GM19239 (cell line): Measurements from ENCODE around the gene TKT.
"Not testable (repeated sequence)": the region's sequence is repeated elsewhere in the genome, so short reads cannot be mapped to it uniquely, and the experiment has no call there.

Source experiments
- DNase-seq: peaks from one replicate; pipeline ENCODE4 v3.0.0; 2011; ENCODE audit warnings: low spot score; ENCODE audit not compliant: insufficient read length
- FAIRE-seq: peaks from 2 replicates; lab custom pipeline; 2011; peaks lifted over from hg19 to GRCh38; lab: Jason Lieb, UNC

Gene TKT

GRCh38 chr3:53260286-53260785 lies 4.5 kb upstream of the TKT start:
- no peak for DNase-seq
- no peak for FAIRE-seq

DNA sequence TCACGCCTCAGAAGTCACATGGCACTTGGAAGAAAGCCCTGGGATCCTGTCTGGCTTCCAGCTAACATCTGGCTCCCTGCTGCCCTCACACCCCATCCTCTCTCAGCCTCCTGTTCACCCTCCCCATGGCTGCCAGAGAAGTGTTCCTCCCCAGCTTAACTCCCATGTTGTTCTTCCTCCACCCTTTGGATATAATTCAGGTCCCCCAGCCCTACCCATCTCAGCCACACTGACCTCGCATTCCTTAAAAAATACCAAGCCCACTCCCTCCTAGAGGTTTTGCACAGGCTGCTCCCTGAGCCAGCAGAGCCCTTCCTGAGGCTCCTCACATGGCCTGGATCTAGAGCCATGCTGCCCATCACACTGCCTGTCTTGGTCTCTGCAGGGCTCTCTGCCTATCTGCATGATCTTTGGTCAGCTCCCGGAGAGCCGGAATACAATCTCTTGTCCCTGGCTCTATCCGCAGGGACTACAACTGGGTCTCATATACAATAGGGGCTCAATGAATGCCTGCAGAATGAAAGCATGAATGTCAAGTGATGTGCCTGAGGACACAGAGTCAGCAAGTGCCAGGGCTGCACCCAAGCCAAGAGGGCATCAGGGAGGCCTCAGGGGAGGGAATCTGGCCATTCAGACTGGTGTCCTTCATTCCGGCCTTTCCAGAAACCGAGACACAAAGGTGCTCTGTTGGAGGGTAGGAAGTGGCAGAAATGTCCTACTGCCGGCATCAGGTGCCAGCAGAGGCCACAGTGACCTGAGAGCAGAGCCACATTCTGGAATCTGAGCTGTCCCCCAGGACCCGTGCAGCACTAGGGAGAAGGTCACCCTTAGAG lies 3.8 kb upstream of the TKT start:
- no peak for DNase-seq

GRCh38 chr3:53258600-53259426 lies 3.0 kb upstream of the TKT start:
- DNase-seq (no peak), FAIRE-seq (no peak)

More for the DNA sequence above, 3.8 kb upstream of the TKT start:
- no peak for FAIRE-seq

- FAIRE-seq (no peak), DNase-seq (no peak)
These were observed 1.6 kb upstream of the TKT start for GRCh38 chr3:53257465-53257864.

- DNase-seq (no peak), FAIRE-seq (no peak)
These were observed 858 bp upstream of the TKT start for GRCh38 chr3:53256704-53257055.

GRCh38 chr3:53255423-53255774 lies 423 bp downstream of the TKT start:
- DNase-seq (no peak), FAIRE-seq (no peak)

DNA sequence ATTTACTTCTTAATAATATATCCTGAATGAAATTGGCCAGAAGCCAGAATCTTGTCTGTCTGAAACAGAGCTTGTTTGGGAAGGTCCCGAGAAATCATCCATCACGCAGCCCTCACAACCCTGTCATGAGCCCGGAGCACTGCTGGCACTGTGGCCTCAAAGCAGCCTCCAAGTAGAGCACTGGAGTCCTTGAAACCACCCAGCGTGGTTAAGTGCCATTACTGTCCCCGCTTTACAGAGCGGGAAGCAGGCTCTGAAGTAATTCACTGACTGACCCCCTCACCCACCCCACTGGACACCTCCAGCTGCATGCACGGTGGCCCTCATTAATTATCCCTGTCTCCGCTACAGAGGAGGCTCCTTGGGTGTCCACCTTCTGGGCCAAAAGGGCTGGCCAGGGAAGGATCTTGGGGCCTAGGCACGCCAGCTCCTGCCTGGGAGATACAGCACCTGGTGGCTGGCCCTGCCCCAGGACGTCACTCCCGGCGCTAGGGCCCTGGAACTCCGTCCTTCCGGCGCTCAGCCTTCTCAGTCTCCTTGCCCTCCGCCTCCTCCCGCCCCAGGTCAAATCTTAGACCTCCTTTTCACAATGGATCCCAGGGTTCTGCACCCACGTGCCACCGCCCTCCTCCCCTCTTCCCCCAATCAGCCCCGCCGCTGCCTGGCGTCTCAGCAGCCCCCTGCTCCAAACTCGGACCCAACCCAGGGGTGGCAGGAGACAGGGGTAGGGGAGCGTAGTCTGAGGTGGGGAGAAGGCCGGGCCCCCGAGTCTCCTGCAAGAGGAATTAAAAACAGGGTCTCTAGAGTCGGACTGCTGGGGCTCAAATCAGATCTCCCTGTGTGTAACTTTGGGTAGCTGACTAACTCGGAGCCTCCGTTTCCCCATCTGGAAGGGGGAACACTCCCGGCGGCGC lies 1.1 kb downstream of the TKT start:
- FAIRE-seq (peak; percentile 87), DNase-seq (peak; percentile 72)

GRCh38 chr3:53253707-53254508 lies 1.9 kb downstream of the TKT start:
- DNase-seq (no peak), FAIRE-seq (peak; percentile 40)

GRCh38 chr3:53252947-53253322 lies 2.9 kb downstream of the TKT start:
- DNase-seq, FAIRE-seq: not testable (repeated sequence)

DNA sequence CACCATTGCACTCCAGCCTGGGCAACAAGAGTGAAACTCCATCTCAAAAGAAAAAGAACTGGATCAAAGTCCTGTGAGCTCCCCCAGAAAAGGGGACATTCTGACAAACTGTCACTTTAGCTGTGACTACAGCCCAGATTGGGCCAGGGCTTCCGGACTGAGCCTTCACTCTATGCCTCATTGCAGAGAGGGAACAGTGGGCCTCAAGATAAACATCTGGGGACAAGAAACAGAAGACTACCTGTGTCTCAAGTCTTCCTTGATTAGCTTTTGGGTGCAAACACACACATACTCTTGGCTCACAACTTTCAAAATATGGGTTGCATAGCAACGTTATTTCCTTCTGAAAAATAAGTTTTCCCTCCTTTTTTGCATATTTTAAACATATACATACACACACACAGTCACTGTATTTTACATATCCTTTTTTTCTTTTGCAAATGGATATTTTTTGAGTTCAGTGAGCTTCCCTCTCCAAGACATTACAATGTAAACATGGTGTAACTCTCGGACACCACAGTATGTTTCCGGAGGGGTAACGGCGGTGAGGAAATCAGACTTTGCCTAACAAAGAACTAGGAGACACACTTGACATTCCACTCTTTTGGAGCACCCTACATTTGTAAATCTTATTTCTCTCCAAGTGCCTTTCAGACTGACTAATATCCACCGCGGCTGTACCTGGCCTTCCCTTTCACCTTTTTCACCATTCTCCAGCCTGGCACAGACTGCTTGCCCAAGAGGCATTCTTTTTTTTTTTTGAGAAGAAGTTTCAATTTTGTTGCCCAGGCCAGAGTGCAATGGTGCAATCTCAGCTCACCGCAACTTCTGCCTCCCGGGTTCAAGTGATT lies 3.5 kb downstream of the TKT start:
- FAIRE-seq, result peak; percentile 77
- DNase-seq, result no peak

DNA sequence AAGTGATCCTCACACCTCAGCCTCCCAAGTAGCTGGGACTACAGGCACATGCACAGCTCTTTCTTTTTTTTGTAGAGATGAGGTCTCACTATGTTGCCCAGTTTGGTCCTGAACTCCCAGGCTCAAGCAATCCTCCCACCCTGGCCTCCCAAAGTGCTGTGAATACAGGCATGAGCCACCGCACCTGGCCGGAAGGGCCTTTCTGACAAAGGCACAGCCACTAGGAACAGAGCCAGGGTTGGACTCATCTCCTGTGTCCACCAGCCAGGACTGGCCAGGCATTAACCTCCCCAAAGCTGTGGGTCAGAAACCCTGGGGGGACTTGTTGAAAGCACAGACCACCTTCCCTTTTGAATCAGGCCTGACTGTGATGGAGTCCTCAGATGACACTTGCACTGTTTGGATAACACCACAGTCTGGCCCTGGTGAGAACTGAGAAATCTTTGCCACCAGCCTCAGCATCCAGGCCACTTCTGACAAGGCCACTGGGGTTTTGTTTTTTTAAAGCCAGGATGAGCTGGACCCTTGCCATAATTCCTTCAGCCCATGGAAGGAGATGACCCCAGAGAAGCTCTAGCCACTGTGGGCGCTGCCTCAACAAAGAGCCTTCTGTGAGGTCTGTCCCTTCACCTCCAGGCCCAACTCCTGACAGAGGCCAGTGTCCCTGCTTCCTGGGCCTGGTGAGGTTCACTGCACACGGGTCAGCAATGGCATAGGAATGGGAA lies 4.8 kb downstream of the TKT start:
- FAIRE-seq (peak; percentile 21), DNase-seq (no peak)

DNA sequence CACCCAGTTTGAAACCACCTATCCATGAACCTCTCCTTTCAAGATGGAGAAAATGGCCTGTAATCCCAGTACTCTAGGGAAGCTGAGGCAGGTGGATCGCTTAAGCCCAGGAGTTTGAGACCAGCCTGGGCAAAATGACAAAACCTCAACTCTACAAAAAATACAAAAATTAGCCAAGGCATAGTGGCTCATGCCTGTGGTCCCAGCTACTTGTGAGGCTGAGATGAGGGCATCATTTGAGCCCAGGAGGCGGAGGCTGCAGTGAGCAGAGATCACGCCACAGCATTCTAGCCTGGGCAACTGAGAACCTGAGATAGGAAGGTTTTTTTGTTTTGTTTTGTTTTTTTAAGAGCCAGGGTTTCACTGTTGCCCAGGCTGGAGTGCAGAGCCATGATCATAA lies 5.4 kb downstream of the TKT start:
- FAIRE-seq (no peak), DNase-seq (no peak)

- DNase-seq, result no peak
- no peak for FAIRE-seq
These were observed 7.7 kb downstream of the TKT start for GRCh38 chr3:53248161-53248560.

- DNase-seq (no peak), FAIRE-seq (no peak)
These were observed 8.2 kb downstream of the TKT start for GRCh38 chr3:53247619-53248018.

- DNase-seq (no peak), FAIRE-seq (no peak)
These were observed 11.6 kb downstream of the TKT start for GRCh38 chr3:53244271-53244670.

DNA sequence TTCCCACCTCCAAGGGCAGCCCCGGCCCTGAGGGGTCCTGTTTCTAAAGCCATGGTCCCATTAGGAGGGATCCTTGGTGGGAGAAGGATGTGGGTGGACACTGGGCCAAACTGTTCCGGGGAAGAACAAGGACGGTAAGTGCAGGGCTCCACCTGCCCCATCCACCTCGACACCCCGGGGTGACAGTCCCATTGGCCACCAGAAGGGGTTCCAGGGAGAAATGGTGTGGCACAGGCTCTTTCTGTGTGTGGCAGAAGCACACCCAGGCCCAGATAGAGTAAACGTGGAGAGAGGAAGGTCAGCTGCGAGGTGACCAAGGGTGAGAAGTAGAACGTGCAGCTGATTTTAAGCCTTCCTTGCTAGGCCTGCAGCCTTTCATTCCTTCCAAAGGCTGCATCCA lies 12.0 kb downstream of the TKT start:
- DNase-seq (no peak), FAIRE-seq (no peak)

GRCh38 chr3:53243165-53243564 lies 12.7 kb downstream of the TKT start:
- DNase-seq, result no peak
- no peak for FAIRE-seq

GRCh38 chr3:53242642-53243041 lies 13.2 kb downstream of the TKT start:
- DNase-seq (no peak), FAIRE-seq (no peak)
